Testis (tissue), 3 donors: ENCODE results near the gene C1QTNF3. TPM values are rescaled to one million over a fixed set of nuclear protein-coding genes. Genes with fewer than 3 reads are reported as not detected.

ENCODE experiments used
- DNase-seq: peaks from one replicate; pipeline ENCODE4 v3.0.0-alpha.2; 2019
- H3K27ac ChIP-seq, 2 donors: fragments of 200-600 bp; sonication (generic); one replicate each; pipeline ENCODE4 v1.5.1; 2019
- H3K27me3 ChIP-seq: fragments of 200-600 bp; sonication (generic); one replicate; pipeline ENCODE4 v1.5.1; 2019
- H3K36me3 ChIP-seq: fragments of 200-600 bp; sonication (generic); one replicate; pipeline ENCODE4 v1.5.1; 2017; ENCODE audit warnings: low read depth; ENCODE audit errors: missing control alignments
- H3K4me1 ChIP-seq: fragments of 200-600 bp; sonication (generic); one replicate; pipeline ENCODE4 v1.5.1; 2019
- H3K4me3 ChIP-seq, 2 donors: fragments of 200-600 bp; sonication (generic); one replicate each; pipeline ENCODE4 v1.5.1; 2017 to 2019
- H3K9me3 ChIP-seq: fragments of 200-600 bp; sonication (generic); one replicate; pipeline ENCODE4 v1.5.1; 2017
- POLR2A ChIP-seq: fragments of 450-650 bp; IDR thresholded peaks from one replicate; pipeline ENCODE4 v1.6.1; 2017; ENCODE audit warnings: antibody characterized with exemption, mild to moderate bottlenecking, moderate library complexity
- WGBS, 2 donors: methylation state at CpG; one replicate each; pipeline ENCODE4 v1.1.5; 2018; 5-methylcytosine and 5-hydroxymethylcytosine counted together
- intact Hi-C: fragments of 100-400 bp; cut with DNase I; formaldehyde crosslinking; loops from one replicate; pipeline ENCODE4 v1.15.1; 2023; ENCODE audit warnings: low total_unique reads
- polyA plus RNA-seq: library from polyadenylated mRNA; stranded (reverse); fragments of 350-450 nt; fragmentation: Illumina TruSeq; extraction: RNeasy Lipid Tissue Mini Kit (QIAGEN cat#74804); gene quantifications from one replicate; pipeline ENCODE4 v1.2.3, GENCODE V29; 2014; ENCODE audit warnings: low read depth, low replicate concordance; ENCODE audit not compliant: insufficient read depth
- total RNA-seq, 2 donors: library from RNA; depleted of rRNA; stranded (reverse); fragments of >200 nt; gene quantifications; one replicate each; pipeline ENCODE4 v1.2.3, GENCODE V29; 2016
- TF ChIP-seq, protein P1 (sequence below), 3 experiments: fragments of 450-650 bp in 2 of 3; fragments of 200-600 bp in 1 of 3; sonication (generic) in 1 of 3; IDR thresholded peaks; one replicate each; pipeline ENCODE4 v1.5.1; 2016 to 2019; ENCODE audit warnings: antibody characterized with exemption in 3 of 3, mild to moderate bottlenecking in 2 of 3, moderate library complexity in 1 of 3

The C1QTNF3 gene
- total and polyA plus RNA-seq, 3 donors from 2014 or later = 14.1 to 31.3 (median 27.1) TPM

DNA sequence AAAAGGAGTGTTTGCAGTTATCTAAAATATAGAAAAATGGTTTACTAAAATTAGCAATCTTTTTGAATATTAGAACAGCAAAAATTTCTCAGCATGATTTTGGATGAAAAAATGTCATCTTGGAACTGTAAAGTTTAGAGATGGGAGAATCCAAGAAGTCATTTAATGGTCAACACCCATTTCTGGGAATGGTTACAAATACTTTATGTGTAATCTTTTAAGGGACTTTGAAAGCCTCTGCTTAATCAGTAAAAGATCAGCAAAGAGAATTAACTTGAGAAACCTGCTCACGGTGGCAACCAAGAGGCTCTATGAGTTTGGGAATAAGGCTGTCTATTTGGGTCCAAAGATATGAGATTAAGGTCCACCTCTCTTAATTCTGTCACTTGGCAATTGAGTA lies 13.0 kb downstream of the C1QTNF3 start:
- H3K4me1 ChIP-seq = no peaks in the 10 kb centered on the region
- H3K27me3 ChIP-seq = no peaks in the 10 kb centered on the region
- no peak for TF ChIP-seq POLR2A
- TF ChIP-seq, protein P1, sequence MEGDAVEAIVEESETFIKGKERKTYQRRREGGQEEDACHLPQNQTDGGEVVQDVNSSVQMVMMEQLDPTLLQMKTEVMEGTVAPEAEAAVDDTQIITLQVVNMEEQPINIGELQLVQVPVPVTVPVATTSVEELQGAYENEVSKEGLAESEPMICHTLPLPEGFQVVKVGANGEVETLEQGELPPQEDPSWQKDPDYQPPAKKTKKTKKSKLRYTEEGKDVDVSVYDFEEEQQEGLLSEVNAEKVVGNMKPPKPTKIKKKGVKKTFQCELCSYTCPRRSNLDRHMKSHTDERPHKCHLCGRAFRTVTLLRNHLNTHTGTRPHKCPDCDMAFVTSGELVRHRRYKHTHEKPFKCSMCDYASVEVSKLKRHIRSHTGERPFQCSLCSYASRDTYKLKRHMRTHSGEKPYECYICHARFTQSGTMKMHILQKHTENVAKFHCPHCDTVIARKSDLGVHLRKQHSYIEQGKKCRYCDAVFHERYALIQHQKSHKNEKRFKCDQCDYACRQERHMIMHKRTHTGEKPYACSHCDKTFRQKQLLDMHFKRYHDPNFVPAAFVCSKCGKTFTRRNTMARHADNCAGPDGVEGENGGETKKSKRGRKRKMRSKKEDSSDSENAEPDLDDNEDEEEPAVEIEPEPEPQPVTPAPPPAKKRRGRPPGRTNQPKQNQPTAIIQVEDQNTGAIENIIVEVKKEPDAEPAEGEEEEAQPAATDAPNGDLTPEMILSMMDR (IDR thresholded peaks at IDR 0.05) = no peak
- no peaks in the 10 kb centered on the region for H3K9me3 ChIP-seq
- intact Hi-C loops = no loop called here
- no peak for DNase-seq
- H3K27ac ChIP-seq = no peak overlapping the region
- no peaks in the 10 kb centered on the region for H3K36me3 ChIP-seq
- WGBS, 2 donors = 48 to 67% methylated on average over 1 of the region's 1 CpG
- H3K4me3 ChIP-seq = no peak overlapping the region

DNA sequence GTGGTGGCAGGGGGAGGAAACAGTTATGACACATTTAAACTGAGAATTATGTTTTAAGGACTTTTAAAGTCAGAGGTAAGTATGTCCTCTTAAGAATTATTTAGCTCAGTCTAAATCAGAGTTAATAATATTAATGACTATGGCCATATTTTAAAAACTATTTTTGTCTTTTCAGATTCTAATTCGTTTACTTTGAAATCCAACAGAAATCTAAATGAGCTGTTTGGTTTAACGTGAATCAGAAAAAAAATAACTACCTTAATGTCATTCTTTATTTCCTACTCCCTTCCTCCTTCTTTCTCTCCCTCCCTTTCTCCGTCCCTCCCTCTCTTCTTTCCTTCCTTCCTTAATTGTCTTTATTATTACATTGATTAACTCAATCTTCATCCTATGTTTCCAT lies 14.7 kb downstream of the C1QTNF3 start:
- no peak overlapping the region for H3K27ac ChIP-seq
- intact Hi-C loops = no loop called here
- no peak overlapping the region for H3K4me3 ChIP-seq
- TF ChIP-seq, protein P1 (IDR thresholded peaks at IDR 0.05) = no peak
- no peak for TF ChIP-seq POLR2A
- no peaks in the 10 kb centered on the region for H3K27me3 ChIP-seq
- H3K36me3 ChIP-seq = no peaks in the 10 kb centered on the region
- H3K4me1 ChIP-seq = no peaks in the 10 kb centered on the region
- no peaks in the 10 kb centered on the region for H3K9me3 ChIP-seq
- no peak for DNase-seq
- 74 to 79% methylated on average over 3 of the region's 3 CpGs for WGBS, 2 donors

DNA sequence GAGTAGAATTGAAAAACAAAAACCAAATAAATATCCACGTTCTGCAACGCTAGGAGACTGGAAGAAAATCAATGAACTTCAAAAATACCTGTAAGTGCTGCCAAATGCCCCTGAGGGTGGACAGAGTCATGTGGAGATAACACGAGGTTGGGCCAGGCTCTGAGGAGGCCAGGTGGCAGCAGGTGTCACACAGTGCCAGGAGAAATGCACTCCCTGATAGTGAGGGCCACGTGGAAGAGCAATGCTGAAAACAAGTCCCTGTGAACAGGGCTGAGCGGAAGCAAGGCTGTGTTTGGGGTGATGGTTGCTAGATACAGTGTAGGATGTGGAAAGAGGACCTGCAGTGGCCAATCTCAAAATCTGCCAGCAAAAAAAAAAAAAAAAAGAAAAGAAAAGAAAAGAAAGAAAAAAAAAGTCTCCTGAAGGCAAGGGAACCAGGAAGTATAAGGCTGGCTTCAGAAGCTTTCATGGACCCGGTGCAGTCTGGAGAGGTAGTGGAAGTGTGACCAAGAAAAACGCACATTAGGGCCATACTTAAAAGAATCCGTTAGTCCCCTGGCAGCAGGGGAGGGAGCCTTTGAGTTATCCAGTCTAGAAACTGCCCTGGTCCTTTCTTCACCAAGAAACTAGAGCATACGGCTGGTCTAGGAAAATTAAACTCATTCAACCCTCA lies 16.8 kb downstream of the C1QTNF3 start:
- Histone ChIP-seq H3K4me3 (no peak overlapping the region), H3K27me3 (no peaks in the 10 kb centered on the region), H3K4me1 (no peaks in the 10 kb centered on the region), H3K36me3 (no peaks in the 10 kb centered on the region), H3K27ac (no peak overlapping the region), H3K9me3 (no peaks in the 10 kb centered on the region)
- no peak for DNase-seq
- TF ChIP-seq, protein P1 (IDR thresholded peaks at IDR 0.05) = no peak
- no peak for TF ChIP-seq POLR2A
- WGBS, 2 donors = 89 to 90% methylated on average over 9 of the region's 9 CpGs
- intact Hi-C loops = no loop called here

DNA sequence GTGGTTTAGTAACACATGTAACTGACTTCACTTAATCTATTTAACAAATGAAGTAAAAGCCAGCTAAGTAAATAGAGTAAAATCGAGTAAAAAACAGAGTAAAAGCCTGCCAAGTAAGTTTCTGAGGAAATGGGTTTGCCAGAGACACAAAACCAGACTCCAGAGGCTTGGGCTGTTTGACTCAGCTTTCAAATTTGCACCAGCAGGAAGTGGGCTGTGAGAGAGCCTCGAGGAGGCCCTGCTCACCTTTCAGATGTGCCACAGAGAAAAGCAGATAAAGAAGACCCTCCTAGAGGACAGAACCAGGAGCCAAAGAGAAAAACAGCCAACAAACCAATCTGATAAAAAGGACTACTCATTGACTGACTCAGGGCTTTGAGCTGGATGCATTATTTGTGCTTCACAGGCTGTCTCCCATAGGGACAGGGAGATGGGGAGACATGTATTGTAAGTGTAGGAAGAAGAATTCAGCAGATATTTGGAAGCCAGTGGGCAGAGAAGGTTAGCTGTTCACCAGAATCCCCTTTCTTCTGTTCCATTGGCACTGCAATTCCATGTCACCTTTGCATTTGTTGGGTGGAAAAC lies 20.8 kb downstream of the C1QTNF3 start:
- Histone ChIP-seq H3K9me3 (no peaks in the 10 kb centered on the region), H3K4me1 (no peaks in the 10 kb centered on the region), H3K4me3 (no peak overlapping the region), H3K27me3 (no peaks in the 10 kb centered on the region), H3K36me3 (no peaks in the 10 kb centered on the region), H3K27ac (no peak overlapping the region)
- intact Hi-C loops = no loop called here
- 25 to 48% methylated on average over 2 of the region's 2 CpGs for WGBS, 2 donors
- DNase-seq = no peak
- TF ChIP-seq, protein P1 (IDR thresholded peaks at IDR 0.05) = no peak
- TF ChIP-seq POLR2A = no peak

DNA sequence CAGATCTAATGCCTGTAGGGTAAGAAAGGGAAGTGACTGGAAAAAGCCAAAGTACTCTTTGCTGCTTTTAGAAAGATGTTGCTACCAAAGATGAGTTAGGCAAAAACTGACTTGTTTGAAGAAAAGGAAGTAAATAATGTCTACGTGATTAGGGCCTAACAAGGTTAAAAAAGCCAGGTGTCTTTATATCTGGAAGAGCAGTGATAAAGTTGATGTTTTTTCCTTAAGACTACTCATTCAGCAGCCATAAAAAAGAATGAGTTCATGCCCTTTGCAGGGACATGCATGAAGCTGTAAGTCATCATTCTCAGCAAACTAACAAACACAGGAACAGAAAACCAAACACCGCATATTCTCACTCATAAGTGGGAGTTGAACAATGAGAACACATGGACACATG lies 21.7 kb downstream of the C1QTNF3 start:
- H3K9me3 ChIP-seq = no peaks in the 10 kb centered on the region
- no peak overlapping the region for H3K4me3 ChIP-seq
- H3K27ac ChIP-seq = no peak overlapping the region
- TF ChIP-seq POLR2A = no peak
- TF ChIP-seq, protein P1 (IDR thresholded peaks at IDR 0.05) = no peak
- DNase-seq = no peak
- no peaks in the 10 kb centered on the region for H3K4me1 ChIP-seq
- H3K27me3 ChIP-seq = no peaks in the 10 kb centered on the region
- intact Hi-C loops = no loop called here
- 71 to 86% methylated on average over 2 of the region's 2 CpGs for WGBS, 2 donors
- no peaks in the 10 kb centered on the region for H3K36me3 ChIP-seq
